GM12865 (cell line): Measurements from ENCODE around the gene KIRREL3.
A peak's percentile ranks its signal among the peaks of the same experiment; 100 is the strongest.

Experiments used
- DNase-seq: peaks from one replicate; pipeline ENCODE4 v3.0.0; 2010; ENCODE audit warnings: low read depth
- H3K4me3 ChIP-seq: 2 replicates; pipeline ENCODE4 v1.5.1; 2011; ENCODE audit warnings: mild to moderate bottlenecking, low read depth, low read length, control low read depth
- TF ChIP-seq, protein P1 (sequence below): IDR thresholded peaks from 2 replicates; pipeline ENCODE4 v1.5.1; 2011; ENCODE audit warnings: low read length, control low read depth, low read depth, inconsistent platforms; ENCODE audit not compliant: insufficient read depth; ENCODE audit errors: missing control alignments

KIRREL3 gene

DNA sequence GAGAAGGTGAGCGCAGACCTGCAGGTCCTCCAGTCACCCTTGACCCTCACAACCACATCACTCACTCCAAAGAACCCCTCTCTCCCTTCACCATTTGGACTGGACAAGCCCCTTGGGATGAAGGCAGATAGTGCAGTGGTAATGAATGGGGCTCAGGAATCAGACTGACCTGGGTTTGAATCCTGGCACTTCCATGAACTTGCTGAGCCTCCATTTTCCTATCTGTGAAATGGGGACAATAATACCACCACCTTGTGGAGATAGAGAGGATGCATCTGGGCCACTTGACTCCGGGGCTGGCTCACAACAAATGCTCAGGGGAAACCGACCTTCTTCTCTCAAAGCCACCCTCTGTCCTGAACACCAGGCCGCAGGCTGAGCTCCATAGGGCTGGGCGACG, 467.0 kb downstream of the KIRREL3 start:
- DNase-seq, result no peak
- H3K4me3 ChIP-seq, result no peak overlapping the region
- TF ChIP-seq, protein P1, sequence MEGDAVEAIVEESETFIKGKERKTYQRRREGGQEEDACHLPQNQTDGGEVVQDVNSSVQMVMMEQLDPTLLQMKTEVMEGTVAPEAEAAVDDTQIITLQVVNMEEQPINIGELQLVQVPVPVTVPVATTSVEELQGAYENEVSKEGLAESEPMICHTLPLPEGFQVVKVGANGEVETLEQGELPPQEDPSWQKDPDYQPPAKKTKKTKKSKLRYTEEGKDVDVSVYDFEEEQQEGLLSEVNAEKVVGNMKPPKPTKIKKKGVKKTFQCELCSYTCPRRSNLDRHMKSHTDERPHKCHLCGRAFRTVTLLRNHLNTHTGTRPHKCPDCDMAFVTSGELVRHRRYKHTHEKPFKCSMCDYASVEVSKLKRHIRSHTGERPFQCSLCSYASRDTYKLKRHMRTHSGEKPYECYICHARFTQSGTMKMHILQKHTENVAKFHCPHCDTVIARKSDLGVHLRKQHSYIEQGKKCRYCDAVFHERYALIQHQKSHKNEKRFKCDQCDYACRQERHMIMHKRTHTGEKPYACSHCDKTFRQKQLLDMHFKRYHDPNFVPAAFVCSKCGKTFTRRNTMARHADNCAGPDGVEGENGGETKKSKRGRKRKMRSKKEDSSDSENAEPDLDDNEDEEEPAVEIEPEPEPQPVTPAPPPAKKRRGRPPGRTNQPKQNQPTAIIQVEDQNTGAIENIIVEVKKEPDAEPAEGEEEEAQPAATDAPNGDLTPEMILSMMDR, result peak; percentile 5

DNA sequence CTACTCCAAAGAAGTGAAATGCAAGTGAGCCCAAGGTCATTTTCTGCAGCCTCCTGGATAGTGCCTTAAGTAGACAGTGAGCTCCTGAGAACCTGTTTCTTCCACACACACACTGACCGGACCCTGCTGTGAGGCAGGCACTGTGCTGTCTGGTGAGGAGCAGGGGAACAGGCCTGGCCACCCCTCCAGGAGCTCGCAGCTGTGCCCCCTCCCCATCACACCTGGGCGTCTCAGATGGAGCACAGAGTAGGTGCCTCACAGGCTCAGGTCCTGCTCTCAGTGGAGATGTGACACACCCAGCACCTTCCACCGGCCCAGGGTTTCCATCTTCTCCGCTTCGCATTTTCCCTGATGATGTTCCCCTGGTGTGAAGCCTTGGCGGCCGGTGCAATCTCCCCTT, 470.2 kb downstream of the KIRREL3 start:
- DNase-seq, result no peak
- TF ChIP-seq, protein P1, result no peak
- H3K4me3 ChIP-seq, result no peak overlapping the region

DNA sequence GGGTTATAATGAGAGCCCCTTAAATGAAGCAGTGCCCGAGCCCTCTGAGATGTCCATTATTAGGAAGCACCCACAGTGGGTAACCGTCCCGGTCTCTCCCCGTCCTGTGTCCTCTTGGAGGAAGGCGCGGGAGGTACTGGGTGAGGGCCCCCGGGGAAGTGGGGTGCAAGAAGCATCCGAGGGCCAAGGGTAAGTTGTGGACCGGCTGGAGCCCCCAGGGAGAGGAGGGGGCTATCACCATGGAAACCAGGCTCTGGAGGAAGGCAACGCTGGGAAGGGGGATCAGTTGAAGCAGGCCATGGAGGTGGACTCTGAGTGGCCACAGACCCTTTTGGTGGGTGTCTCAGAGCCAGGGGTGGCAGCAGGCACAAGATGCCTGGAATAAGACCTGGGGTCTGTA, 471.5 kb downstream of the KIRREL3 start:
- no peak for DNase-seq
- no peak overlapping the region for H3K4me3 ChIP-seq
- TF ChIP-seq, protein P1, result no peak

DNA sequence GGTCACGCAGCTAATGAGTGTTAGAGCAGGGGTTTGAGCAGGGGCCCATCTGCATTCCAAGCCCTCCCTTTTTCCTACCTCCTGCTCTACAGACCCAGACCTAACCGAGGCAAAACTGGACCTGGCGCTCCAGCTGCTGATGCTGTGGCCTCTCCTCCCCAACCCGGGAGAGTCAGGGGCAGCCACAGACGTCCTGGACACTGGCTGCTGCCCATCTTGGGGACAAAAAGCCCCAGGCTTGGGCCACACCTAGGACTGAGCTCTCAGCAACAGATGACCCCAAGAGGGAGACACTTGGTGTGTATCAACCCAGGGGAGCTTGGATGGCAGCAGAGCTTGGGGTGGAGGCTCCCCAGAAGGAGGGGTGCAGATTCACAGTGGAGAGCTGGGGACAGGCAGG, 472.5 kb downstream of the KIRREL3 start:
- DNase-seq, result no peak
- no peak overlapping the region for H3K4me3 ChIP-seq
- TF ChIP-seq, protein P1, result no peak

DNA sequence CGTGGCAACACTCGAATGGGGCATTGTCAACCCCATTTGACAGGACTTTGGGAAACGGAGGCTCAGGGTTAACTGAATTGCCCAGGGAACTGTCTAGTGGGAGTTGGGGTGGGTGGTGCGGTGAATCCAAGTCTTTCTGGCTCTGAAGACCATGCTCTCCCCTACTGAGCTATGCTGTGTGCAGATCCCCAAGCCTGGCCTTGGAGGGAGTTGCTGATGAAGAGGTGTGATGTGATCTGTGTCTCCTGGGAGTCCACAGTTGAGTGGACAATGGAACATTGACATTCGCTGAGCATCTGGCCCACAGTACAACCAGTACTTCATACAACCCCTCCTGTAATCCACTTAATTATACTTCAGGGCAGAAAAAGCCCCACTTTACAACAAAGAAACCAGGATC, 472.9 kb downstream of the KIRREL3 start:
- H3K4me3 ChIP-seq, result no peak overlapping the region
- TF ChIP-seq, protein P1, result no peak
- DNase-seq, result no peak

DNA sequence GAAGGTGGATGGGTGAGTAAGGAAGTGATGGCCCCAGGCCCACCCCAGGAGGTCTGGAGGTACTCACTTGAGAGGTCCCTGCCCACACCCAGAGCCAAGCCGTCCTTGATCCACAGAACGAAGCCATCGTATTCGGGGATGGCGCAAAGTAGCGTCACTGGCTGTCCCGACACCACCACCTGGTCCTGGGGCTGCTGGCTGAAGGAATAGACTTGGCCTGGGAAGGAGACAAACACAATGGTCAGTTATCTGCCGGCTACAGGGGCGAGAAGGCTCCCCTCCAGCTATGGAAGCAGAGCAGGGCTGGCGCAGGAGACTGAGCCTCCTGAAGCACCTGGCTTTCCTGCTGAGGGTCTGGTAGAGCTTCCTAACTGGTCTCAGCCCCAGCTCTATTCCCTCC, 474.1 kb downstream of the KIRREL3 start:
- H3K4me3 ChIP-seq, result no peak overlapping the region
- no peak for DNase-seq
- TF ChIP-seq, protein P1, result no peak

DNA sequence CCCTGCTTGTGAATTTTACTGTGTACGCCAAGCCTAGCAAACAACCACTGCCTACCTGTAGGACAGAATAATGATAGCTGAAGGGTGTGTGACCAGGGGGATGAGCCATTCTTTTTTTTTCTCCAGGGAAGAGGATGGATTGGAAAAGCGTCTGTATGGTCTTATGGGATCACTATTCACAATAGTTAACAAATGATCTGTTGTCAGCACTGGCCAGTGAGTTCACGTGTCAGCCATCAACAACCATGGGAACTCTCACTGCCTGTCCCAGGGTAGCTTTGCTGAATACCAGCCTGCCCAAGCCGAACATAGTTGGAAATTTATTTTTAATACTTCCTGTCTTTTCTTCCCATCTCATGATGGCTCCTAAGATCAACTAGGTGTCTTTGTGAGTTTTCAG, 474.9 kb downstream of the KIRREL3 start:
- TF ChIP-seq, protein P1, result no peak
- no peak for DNase-seq
- H3K4me3 ChIP-seq, result no peak overlapping the region
